ENCODE results near the gene SLC10A4. TPM values are rescaled to one million over a fixed set of nuclear protein-coding genes. Genes with fewer than 3 reads are reported as not detected.
A peak's percentile ranks its signal among the peaks of the same experiment; 100 is the strongest.

The SLC10A4 gene
- polyA plus RNA-seq, 6 donors from 2014 or later: 0.16 TPM; not detected in 5

- ATAC-seq (ENCODE audit: low read depth in 2 of 2) (no peak), DNase-seq (no peak)
- Mint-ChIP-seq H3K9me3 (peaks cover 0 to 2% (median 0%) of the 10 kb centered on the region in 7 donors), H3K27me3 (peaks cover 23 to 39% (median 31%) of the 10 kb centered on the region in 3 donors), H3K27ac (peak overlapping the region in 1 of 6 donors; percentile 62), H3K4me3 (peak overlapping the region in 4 of 8 donors; percentile 21 to 59 (median 50)), H3K36me3 (no peaks in the 10 kb centered on the region), H3K4me1 (peaks cover 4% of the 10 kb centered on the region in 3 donors)
Measured at GRCh38 chr4:48491514-48492176, 8.5 kb downstream of the SLC10A4 start.

- Mint-ChIP-seq H3K4me1 (peaks cover 4% of the 10 kb centered on the region in 3 donors), H3K36me3 (peaks cover 0 to under 1% of the 10 kb centered on the region in 2 donors), H3K27me3 (peaks cover 7 to 28% (median 16%) of the 10 kb centered on the region in 3 donors), H3K27ac (no peak overlapping the region), H3K4me3 (no peak overlapping the region), H3K9me3 (peaks cover 0 to under 1% (median 0%) of the 10 kb centered on the region in 7 donors)
- DNase-seq: no peak
- no peak for ATAC-seq (ENCODE audit: low read depth in 2 of 2)
Measured at GRCh38 chr4:48493452-48494100, 10.4 kb downstream of the SLC10A4 start.

- H3K27me3 Mint-ChIP-seq: peaks cover 7 to 13% (median 13%) of the 10 kb centered on the region in 3 donors
- H3K36me3 Mint-ChIP-seq: peaks cover 9 to 11% of the 10 kb centered on the region in 2 donors
- peak overlapping the region in 2 of 6 donors; percentile 18 to 73 for H3K27ac Mint-ChIP-seq
- no peak overlapping the region for H3K4me3 Mint-ChIP-seq
- DNase-seq (no peak), ATAC-seq (ENCODE audit: low read depth in 2 of 2) (no peak)
- H3K9me3 Mint-ChIP-seq: no peaks in the 10 kb centered on the region
- no peaks in the 10 kb centered on the region for H3K4me1 Mint-ChIP-seq
Measured at GRCh38 chr4:48495941-48496340, 12.8 kb downstream of the SLC10A4 start.

- no peak overlapping the region for H3K4me3 Mint-ChIP-seq
- H3K4me1 Mint-ChIP-seq: no peaks in the 10 kb centered on the region
- peaks cover 9 to 17% of the 10 kb centered on the region in 2 donors for H3K36me3 Mint-ChIP-seq
- no peaks in the 10 kb centered on the region for H3K27me3 Mint-ChIP-seq
- ATAC-seq (ENCODE audit: low read depth in 2 of 2) (no peak), DNase-seq (no peak)
- H3K27ac Mint-ChIP-seq: peak overlapping the region in 1 of 6 donors; percentile 47
- H3K9me3 Mint-ChIP-seq: no peaks in the 10 kb centered on the region
Measured at GRCh38 chr4:48498895-48499294, 15.8 kb downstream of the SLC10A4 start.

- DNase-seq (no peak), ATAC-seq (ENCODE audit: low read depth in 2 of 2) (no peak)
- H3K4me3 Mint-ChIP-seq: no peak overlapping the region
- H3K27ac Mint-ChIP-seq: no peak overlapping the region
- H3K4me1 Mint-ChIP-seq: no peaks in the 10 kb centered on the region
- no peaks in the 10 kb centered on the region for H3K27me3 Mint-ChIP-seq
- H3K9me3 Mint-ChIP-seq: no peaks in the 10 kb centered on the region
- H3K36me3 Mint-ChIP-seq: peaks cover 9 to 17% of the 10 kb centered on the region in 2 donors
Measured at GRCh38 chr4:48499551-48500066, 16.5 kb downstream of the SLC10A4 start.

- Mint-ChIP-seq H3K4me3 (no peak overlapping the region), H3K4me1 (no peaks in the 10 kb centered on the region), H3K27ac (peak overlapping the region in 2 of 6 donors; percentile 22 to 51), H3K36me3 (peaks cover 9 to 21% of the 10 kb centered on the region in 2 donors), H3K9me3 (no peaks in the 10 kb centered on the region), H3K27me3 (no peaks in the 10 kb centered on the region)
- no peak for ATAC-seq (ENCODE audit: low read depth in 2 of 2)
- DNase-seq: no peak
Measured at GRCh38 chr4:48503233-48504025, 20.3 kb downstream of the SLC10A4 start.

- DNase-seq (no peak), ATAC-seq (ENCODE audit: low read depth in 2 of 2) (no peak)
- H3K36me3 Mint-ChIP-seq: peaks cover 5 to 22% of the 10 kb centered on the region in 2 donors
- H3K4me1 Mint-ChIP-seq: no peaks in the 10 kb centered on the region
- no peaks in the 10 kb centered on the region for H3K27me3 Mint-ChIP-seq
- H3K9me3 Mint-ChIP-seq: no peaks in the 10 kb centered on the region
- no peak overlapping the region for H3K27ac Mint-ChIP-seq
- no peak overlapping the region for H3K4me3 Mint-ChIP-seq
Measured at GRCh38 chr4:48504026-48504330, 20.8 kb downstream of the SLC10A4 start.

- no peaks in the 10 kb centered on the region for H3K4me1 Mint-ChIP-seq
- H3K9me3 Mint-ChIP-seq: no peaks in the 10 kb centered on the region
- DNase-seq (no peak), ATAC-seq (ENCODE audit: low read depth in 2 of 2) (no peak)
- peaks cover 1 to 21% of the 10 kb centered on the region in 2 donors for H3K36me3 Mint-ChIP-seq
- H3K27ac Mint-ChIP-seq: no peak overlapping the region
- H3K4me3 Mint-ChIP-seq: no peak overlapping the region
- no peaks in the 10 kb centered on the region for H3K27me3 Mint-ChIP-seq
Measured at GRCh38 chr4:48504352-48504751, 21.2 kb downstream of the SLC10A4 start.

- DNase-seq: no peak
- H3K4me3 Mint-ChIP-seq: no peak overlapping the region
- H3K9me3 Mint-ChIP-seq: no peaks in the 10 kb centered on the region
- peaks cover 0 to 16% of the 10 kb centered on the region in 2 donors for H3K36me3 Mint-ChIP-seq
- H3K27me3 Mint-ChIP-seq: no peaks in the 10 kb centered on the region
- H3K4me1 Mint-ChIP-seq: no peaks in the 10 kb centered on the region
- no peak overlapping the region for H3K27ac Mint-ChIP-seq
- no peak for ATAC-seq (ENCODE audit: low read depth in 2 of 2)
Measured at GRCh38 chr4:48506716-48507115, 23.6 kb downstream of the SLC10A4 start.

- no peaks in the 10 kb centered on the region for H3K9me3 Mint-ChIP-seq
- H3K4me3 Mint-ChIP-seq: no peak overlapping the region
- H3K27me3 Mint-ChIP-seq: no peaks in the 10 kb centered on the region
- H3K4me1 Mint-ChIP-seq: no peaks in the 10 kb centered on the region
- DNase-seq: no peak
- H3K27ac Mint-ChIP-seq: no peak overlapping the region
- peaks cover 0 to 32% of the 10 kb centered on the region in 2 donors for H3K36me3 Mint-ChIP-seq
- no peak for ATAC-seq (ENCODE audit: low read depth in 2 of 2)
Measured at GRCh38 chr4:48509543-48509942, 26.4 kb downstream of the SLC10A4 start.

GRCh38 chr4:48518143-48518542 is 35.0 kb downstream of the SLC10A4 start:
- no peak overlapping the region for H3K4me3 Mint-ChIP-seq
- H3K9me3 Mint-ChIP-seq: no peaks in the 10 kb centered on the region
- peak overlapping the region in 1 of 6 donors; percentile 19 for H3K27ac Mint-ChIP-seq
- DNase-seq (no peak), ATAC-seq (ENCODE audit: low read depth in 2 of 2) (no peak)
- H3K4me1 Mint-ChIP-seq: no peaks in the 10 kb centered on the region
- H3K36me3 Mint-ChIP-seq: peaks cover 46 to 54% of the 10 kb centered on the region in 2 donors
- no peaks in the 10 kb centered on the region for H3K27me3 Mint-ChIP-seq

GRCh38 chr4:48526406-48526805 is 43.3 kb downstream of the SLC10A4 start:
- DNase-seq (no peak), ATAC-seq (ENCODE audit: low read depth in 2 of 2) (no peak)
- peaks cover 52 to 58% of the 10 kb centered on the region in 2 donors for H3K36me3 Mint-ChIP-seq
- H3K27ac Mint-ChIP-seq: peak overlapping the region in 1 of 6 donors; percentile 16
- no peak overlapping the region for H3K4me3 Mint-ChIP-seq
- H3K27me3 Mint-ChIP-seq: no peaks in the 10 kb centered on the region
- H3K9me3 Mint-ChIP-seq: no peaks in the 10 kb centered on the region
- H3K4me1 Mint-ChIP-seq: peaks cover 0 to 6% (median 0%) of the 10 kb centered on the region in 3 donors

GRCh38 chr4:48538358-48538757 is 55.2 kb downstream of the SLC10A4 start:
- Mint-ChIP-seq H3K4me3 (no peak overlapping the region), H3K36me3 (peaks cover 22 to 25% of the 10 kb centered on the region in 2 donors), H3K27me3 (no peaks in the 10 kb centered on the region), H3K27ac (peak overlapping the region in 1 of 6 donors; percentile 32), H3K4me1 (no peaks in the 10 kb centered on the region), H3K9me3 (no peaks in the 10 kb centered on the region)
- DNase-seq: no peak
- no peak for ATAC-seq (ENCODE audit: low read depth in 2 of 2)

Data from naive B cell (primary cell).